HepG2 (cell line): Measurements from ENCODE around the gene SNCA.

Experiments
- CTCF ChIP-seq: sonication (generic); formaldehyde crosslinking; IDR thresholded peaks from 2 replicates; pipeline ENCODE4 v1.5.0; 2020; ENCODE audit warnings: mild to moderate bottlenecking, missing genetic modification reagents, moderate library complexity
- DRAP1 ChIP-seq: IDR thresholded peaks from 2 replicates; pipeline ENCODE4 v1.6.1; 2016; ENCODE audit warnings: missing genetic modification reagents, missing compliant biosample characterization
- FOXM1 ChIP-seq: sonication (generic); formaldehyde crosslinking; IDR thresholded peaks from 2 replicates; pipeline ENCODE4 v1.5.0; 2020; ENCODE audit warnings: missing genetic modification reagents
- HNF1A ChIP-seq, 2 experiments: sonication (generic) in 1 of 2; formaldehyde crosslinking in 1 of 2; IDR thresholded peaks; 2 replicates each; pipeline versions ENCODE4 v1.4.0 to v1.6.1; 2016 to 2020; ENCODE audit warnings: borderline replicate concordance in 1 of 2, low read depth in 1 of 2, mild to moderate bottlenecking in 1 of 2, missing genetic modification reagents in 1 of 2
- ISL2 ChIP-seq: sonication (generic); formaldehyde crosslinking; IDR thresholded peaks from 2 replicates; pipeline ENCODE4 v1.5.0; 2020; ENCODE audit warnings: missing genetic modification reagents
- JUND ChIP-seq: sonication (generic); formaldehyde crosslinking; IDR thresholded peaks from 2 replicates; pipeline ENCODE4 v1.8.0; 2022; ENCODE audit warnings: mild to moderate bottlenecking, missing genetic modification reagents
- MAF1 ChIP-seq: sonication (generic); formaldehyde crosslinking; IDR thresholded peaks from 2 replicates; pipeline ENCODE4 v1.5.0; 2020; ENCODE audit warnings: missing genetic modification reagents, borderline replicate concordance
- NFIC ChIP-seq: IDR thresholded peaks from 2 replicates; pipeline ENCODE4 v1.6.1; 2012; ENCODE audit warnings: mild to moderate bottlenecking, low read length, inconsistent platforms
- POLR2AphosphoS5 ChIP-seq: IDR thresholded peaks from 2 replicates; pipeline ENCODE4 v1.6.1; 2012; ENCODE audit warnings: low read depth, low read length
- SMARCC2 ChIP-seq: fragments of 450-650 bp; IDR thresholded peaks from 2 replicates; pipeline ENCODE4 v1.6.1; 2017; ENCODE audit warnings: antibody characterized with exemption, mild to moderate bottlenecking
- TSC22D2 ChIP-seq: sonication (generic); formaldehyde crosslinking; IDR thresholded peaks from 2 replicates; pipeline ENCODE4 v1.5.1; 2020; ENCODE audit warnings: missing genetic modification reagents, mild to moderate bottlenecking, borderline replicate concordance
- ZNF570 ChIP-seq: sonication (generic); formaldehyde crosslinking; IDR thresholded peaks from 2 replicates; pipeline ENCODE4 v1.4.0; 2020; ENCODE audit warnings: mild to moderate bottlenecking, missing genetic modification reagents, borderline replicate concordance
- ZSCAN9 ChIP-seq: IDR thresholded peaks from 2 replicates; pipeline ENCODE4 v1.6.1; 2016; ENCODE audit warnings: borderline replicate concordance
- TF ChIP-seq, protein P1 (sequence below): sonication (generic); formaldehyde crosslinking; IDR thresholded peaks from 2 replicates; pipeline ENCODE4 v1.5.0; 2020; ENCODE audit warnings: mild to moderate bottlenecking, missing genetic modification reagents, borderline replicate concordance

GRCh38 chr4:89722517-89722916 is 114.4 kb downstream of the SNCA start:
- TF ChIP-seq ISL2 (CRISPR knock-in tag) (no peak), JUND (CRISPR knock-in tag) (no peak), HNF1A (IDR thresholded peaks at IDR 0.05; ENCODE audit: low read depth) (no peak), HNF1A (CRISPR knock-in tag; IDR thresholded peaks at IDR 0.05; ENCODE audit: borderline replicate concordance) (no peak), POLR2AphosphoS5 (no peak), NFIC (no peak), CTCF (CRISPR knock-in tag) (no peak), DRAP1 (CRISPR knock-in tag) (no peak), ZNF570 (CRISPR knock-in tag) (no peak), TSC22D2 (CRISPR knock-in tag) (no peak), FOXM1 (CRISPR knock-in tag) (no peak), MAF1 (no peak), ZSCAN9 (CRISPR knock-in tag) (no peak), SMARCC2 (no peak)
- TF ChIP-seq, protein P1, sequence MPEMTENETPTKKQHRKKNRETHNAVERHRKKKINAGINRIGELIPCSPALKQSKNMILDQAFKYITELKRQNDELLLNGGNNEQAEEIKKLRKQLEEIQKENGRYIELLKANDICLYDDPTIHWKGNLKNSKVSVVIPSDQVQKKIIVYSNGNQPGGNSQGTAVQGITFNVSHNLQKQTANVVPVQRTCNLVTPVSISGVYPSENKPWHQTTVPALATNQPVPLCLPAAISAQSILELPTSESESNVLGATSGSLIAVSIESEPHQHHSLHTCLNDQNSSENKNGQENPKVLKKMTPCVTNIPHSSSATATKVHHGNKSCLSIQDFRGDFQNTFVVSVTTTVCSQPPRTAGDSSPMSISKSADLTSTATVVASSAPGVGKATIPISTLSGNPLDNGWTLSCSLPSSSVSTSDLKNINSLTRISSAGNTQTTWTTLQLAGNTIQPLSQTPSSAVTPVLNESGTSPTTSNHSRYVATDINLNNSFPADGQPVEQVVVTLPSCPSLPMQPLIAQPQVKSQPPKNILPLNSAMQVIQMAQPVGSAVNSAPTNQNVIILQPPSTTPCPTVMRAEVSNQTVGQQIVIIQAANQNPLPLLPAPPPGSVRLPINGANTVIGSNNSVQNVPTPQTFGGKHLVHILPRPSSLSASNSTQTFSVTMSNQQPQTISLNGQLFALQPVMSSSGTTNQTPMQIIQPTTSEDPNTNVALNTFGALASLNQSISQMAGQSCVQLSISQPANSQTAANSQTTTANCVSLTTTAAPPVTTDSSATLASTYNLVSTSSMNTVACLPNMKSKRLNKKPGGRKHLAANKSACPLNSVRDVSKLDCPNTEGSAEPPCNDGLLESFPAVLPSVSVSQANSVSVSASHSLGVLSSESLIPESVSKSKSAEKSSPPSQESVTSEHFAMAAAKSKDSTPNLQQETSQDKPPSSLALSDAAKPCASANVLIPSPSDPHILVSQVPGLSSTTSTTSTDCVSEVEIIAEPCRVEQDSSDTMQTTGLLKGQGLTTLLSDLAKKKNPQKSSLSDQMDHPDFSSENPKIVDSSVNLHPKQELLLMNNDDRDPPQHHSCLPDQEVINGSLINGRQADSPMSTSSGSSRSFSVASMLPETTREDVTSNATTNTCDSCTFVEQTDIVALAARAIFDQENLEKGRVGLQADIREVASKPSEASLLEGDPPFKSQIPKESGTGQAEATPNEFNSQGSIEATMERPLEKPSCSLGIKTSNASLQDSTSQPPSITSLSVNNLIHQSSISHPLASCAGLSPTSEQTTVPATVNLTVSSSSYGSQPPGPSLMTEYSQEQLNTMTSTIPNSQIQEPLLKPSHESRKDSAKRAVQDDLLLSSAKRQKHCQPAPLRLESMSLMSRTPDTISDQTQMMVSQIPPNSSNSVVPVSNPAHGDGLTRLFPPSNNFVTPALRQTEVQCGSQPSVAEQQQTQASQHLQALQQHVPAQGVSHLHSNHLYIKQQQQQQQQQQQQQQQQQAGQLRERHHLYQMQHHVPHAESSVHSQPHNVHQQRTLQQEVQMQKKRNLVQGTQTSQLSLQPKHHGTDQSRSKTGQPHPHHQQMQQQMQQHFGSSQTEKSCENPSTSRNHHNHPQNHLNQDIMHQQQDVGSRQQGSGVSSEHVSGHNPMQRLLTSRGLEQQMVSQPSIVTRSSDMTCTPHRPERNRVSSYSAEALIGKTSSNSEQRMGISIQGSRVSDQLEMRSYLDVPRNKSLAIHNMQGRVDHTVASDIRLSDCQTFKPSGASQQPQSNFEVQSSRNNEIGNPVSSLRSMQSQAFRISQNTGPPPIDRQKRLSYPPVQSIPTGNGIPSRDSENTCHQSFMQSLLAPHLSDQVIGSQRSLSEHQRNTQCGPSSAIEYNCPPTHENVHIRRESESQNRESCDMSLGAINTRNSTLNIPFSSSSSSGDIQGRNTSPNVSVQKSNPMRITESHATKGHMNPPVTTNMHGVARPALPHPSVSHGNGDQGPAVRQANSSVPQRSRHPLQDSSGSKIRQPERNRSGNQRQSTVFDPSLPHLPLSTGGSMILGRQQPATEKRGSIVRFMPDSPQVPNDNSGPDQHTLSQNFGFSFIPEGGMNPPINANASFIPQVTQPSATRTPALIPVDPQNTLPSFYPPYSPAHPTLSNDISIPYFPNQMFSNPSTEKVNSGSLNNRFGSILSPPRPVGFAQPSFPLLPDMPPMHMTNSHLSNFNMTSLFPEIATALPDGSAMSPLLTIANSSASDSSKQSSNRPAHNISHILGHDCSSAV (CRISPR knock-in tag), result no peak
